NCI-H128 (cell line): Measurements from ENCODE around the gene DDT.
"Not testable (repeated sequence)": the region's sequence is repeated elsewhere in the genome, so short reads cannot be mapped to it uniquely, and the experiment has no call there.

Experiments
- DNase-seq: peaks from one replicate; lab custom pipeline; 2025; ENCODE audit not compliant: unreplicated experiment; lab: John Stamatoyannopoulos, UW

The DDT gene

DNA sequence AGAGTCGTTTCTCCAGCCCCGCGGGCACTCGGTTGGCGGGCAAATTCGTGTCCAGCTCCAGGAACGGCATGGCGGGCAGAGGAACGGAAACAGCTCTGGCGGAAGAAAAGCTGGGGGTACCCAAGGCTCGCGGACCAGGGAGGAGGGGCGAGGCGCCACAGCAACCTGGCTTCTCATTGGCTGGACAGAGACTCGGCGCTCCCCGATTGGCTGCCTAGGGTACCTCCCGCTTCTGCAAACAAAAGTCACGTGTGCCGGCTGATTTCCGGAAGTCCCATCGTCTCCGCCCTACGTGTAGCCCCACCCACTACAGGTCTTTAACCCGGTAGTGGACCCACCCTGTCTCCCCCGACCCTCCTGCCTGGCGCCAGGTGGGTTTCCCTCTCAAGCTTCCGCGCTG is at the start of gene DDT:
Gene DDT, minus strand, starts transcription at position 97 of the 400 bp plus-strand sequence. Its CDS starts 27 bp downstream, at position 70.
- not testable (repeated sequence) for DNase-seq

DNA sequence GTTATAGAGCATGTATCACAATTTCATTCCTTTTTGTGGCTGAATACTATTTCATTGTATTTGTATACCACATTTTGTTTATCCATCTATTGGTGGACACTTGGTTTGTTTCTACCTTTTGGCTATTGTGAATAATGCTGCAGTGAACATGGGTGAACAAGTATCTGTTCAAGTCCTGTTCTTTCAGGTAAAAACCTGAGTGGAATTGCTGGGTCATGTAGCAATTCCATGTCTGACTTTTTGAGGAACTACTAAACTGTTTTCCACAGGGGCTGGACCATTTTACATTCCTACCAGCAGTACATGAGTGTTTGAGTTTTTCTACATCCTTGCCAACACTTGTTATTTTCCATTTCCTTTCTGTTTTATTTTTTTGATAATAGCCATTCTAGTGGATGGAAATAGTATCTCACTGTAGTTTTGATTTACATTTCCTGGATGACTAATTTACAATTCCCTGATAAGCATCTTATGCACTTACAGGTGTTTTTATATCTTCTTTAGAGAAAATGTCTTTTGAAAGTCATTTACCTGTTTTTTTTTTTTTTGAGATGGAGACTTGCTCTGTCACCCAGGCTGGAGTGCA is 49.1 kb upstream of the DDT start:
- DNase-seq, result no peak

DNA sequence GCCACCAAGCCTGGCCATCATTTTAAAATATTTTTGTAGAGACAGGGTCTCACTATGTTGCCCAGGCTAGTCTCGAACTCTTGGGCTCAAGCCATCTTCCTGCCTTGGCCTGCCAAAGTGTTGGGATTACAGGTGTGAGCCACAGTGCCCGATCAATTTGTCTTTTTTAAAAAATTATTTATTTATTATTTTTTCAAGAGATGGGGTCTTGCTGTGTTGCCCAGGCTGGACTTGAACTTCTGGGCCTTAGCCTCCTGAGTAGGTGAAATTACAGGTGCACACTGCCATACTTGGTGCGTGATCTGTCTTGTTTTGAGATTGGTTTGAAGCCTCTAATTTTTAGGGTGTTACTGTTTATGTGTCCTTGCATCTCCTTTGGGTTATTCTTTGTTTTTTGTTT is 47.1 kb upstream of the DDT start:
- DNase-seq, result no peak

DNA sequence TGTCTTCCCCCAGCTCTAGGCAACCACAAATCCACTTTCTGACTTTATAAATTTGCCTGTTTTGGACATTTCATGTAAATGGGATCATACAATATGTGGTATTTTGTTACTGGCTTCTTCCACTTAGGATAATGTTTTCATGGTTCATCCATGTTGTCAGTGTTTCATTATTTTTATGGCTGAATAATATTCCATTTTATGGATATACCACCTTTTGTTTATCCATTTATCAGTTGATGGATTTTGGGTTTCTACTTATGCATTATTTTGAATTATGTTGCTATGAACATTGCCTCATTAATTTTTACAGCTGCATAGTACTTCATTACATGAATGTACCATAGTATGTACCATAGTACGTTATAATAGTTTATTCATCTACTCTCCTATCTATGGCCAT is 41.9 kb upstream of the DDT start:
- no peak for DNase-seq

DNA sequence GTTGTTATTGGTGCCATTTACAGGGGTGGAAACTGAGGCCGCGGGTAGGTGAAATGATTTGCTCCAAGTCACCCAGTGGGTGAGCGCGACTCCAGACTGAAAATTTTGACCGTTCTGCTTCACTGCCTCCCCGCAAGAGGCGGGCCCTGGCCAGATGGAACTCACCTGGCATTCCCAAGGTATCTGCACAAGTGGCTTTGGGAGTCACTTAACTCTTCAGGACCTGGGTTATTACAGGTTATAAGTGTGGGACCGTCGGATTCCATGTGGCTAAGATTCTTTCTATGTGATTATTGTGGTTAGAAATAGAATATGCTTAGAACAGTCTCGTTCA is 37.5 kb upstream of the DDT start:
- no peak for DNase-seq

DNA sequence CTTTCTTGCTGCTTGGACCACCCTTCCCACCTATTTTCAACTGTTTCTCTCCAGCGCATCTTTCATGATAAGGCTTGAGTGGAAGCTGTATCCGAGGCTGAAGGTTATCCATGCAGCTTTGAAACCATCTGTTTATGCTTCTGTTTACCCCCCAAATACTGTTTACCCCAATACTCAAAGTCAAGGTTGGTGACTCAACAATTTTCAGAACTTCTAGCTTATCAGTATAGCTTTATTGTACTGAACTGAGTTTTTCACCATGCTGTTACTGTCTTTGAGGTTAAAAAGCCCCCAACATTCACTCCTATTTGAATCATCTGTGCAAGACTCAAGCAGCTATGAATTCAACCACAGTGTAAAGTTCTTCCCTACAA is 35.8 kb upstream of the DDT start:
- DNase-seq, result no peak

DNA sequence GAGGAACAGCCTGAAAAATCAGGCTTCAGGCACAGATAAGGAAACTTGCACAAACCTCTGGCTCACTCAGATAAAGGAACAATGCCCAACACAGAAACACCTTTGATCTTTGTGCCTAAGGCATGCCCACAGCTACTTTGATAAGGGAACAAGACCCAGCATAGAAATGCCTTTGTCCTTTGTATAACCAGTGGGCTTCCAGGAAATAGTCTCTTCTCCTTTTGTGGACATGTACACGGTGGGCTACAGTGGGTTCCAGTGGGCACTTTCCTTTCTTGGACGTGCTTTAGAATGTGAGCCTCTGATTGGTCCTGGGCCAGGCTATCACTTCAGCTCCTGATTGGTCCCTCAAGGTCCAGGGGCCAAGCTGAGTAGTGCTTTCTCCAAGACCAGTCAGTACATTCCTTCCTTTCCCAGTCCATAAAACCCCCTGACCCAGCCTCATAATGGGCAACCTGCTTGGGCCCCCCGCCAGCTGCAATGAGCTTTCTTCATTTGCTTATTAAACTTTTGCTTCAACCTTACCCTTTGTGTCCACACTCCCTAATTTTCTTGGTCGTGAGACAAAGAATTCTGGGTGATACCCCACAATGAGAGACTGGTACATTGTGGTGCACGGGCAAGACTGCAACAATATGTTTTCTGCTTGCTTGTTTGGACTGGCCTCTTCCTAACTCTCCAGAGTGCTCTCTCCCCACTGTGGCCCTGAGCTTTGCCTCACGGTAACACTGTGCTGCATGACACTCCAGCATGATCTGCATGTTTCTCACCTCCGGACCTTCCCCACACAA is 35.2 kb upstream of the DDT start:
- DNase-seq, result no peak

DNA sequence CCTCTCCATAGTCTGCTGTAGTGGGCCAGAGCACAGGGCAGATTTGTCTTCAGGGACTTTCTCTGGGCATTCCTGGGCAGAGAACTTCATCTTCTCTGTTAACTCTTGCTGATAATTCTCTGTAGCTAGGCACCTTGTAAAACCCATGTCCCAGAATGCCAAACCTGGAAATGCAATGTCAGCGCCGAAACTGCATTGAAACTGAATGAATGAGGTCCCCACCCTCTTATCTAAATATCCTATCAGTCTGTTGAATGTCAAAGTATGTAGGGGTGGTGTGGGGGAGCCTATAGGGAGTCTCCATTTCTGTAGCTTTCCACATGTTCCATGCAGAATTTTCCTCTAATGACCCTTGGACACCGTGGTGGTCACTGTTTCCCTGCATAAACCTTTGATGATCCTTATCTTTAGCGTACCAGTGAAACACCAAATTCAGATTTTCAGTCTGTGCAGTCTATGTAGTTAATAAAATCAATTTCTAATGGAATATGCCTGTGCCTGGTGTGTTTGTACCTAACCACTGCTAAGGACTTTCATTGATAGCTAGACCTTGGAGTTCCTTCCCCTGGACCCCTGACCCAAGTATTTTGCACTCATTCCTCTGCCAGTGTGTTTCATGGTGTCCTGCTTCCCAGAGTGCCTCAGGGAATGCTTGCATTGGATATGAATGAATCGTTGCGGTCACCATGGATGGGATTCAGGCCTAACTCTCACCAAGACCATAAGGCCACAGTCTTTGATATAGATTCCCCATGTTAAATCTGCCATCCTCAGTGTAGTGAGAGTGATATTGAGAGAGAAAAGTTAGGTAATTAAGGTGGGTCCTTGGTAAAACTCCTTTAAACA is 34.4 kb upstream of the DDT start:
- no peak for DNase-seq

DNA sequence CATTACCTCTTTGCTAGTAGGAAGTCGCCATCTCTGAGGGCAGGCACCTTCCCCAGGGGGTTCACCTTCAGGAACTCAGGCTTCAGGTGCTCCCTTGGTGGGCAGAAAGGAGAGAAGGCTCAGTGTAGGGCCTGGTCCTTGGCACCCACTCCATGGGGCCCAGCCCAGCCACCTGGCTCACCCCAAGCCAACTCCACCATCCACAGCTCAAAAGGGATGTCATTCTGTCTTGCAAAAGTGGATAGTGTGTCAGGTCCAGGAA is 33.7 kb upstream of the DDT start:
- DNase-seq, result no peak

DNA sequence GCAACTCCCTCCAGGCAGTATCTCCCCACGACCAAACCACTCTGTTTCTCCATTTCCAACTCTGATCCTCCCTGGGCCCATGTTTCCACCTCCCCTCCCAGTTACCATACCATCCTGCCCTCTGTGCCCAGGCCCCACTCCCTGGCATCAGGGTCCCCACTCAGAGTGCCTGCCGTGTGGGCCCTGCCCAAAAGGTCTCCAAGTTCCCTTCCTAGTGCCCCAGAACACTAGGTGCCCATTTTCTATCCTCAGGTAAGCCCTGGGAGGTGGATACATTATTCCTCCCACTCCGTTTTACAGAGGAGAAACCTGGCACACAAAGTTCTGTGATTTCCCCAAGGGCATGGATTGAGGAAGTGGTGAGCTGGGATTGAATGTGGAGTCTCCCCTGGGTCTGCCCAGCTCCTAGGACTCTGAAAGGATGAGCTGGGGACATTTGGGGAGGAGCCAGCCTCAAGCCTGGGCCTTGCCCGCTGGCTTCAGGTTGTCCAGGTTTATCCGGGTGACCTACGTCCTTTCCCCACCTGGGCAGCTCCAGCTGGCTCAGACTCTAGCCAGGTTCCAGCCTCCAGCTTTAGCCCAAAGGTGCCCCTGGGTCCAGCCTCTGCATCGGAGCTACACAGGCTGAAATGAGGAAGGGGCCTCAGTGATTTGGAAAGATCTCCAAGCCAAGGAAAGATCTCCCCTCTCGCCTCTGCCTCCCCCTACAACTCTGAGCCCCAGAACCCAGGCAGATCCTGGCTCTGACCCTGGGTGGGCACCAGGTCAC is 33.2 kb upstream of the DDT start:
- DNase-seq, result no peak

DNA sequence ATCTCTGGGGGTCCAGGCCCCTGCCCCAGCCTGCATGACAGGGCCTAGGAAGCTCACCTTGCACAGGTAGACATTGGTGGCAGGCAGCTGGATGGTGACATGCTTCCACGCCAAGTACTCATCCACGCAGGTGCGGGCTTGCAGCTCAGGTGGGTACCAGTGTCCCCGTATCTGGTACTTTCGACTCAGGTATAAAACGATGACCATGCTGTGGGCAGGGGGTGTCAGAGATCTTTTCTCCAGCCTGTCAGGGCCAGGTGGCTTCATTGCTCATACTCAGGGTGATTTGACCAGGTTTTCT is 32.6 kb upstream of the DDT start:
- no peak for DNase-seq

DNA sequence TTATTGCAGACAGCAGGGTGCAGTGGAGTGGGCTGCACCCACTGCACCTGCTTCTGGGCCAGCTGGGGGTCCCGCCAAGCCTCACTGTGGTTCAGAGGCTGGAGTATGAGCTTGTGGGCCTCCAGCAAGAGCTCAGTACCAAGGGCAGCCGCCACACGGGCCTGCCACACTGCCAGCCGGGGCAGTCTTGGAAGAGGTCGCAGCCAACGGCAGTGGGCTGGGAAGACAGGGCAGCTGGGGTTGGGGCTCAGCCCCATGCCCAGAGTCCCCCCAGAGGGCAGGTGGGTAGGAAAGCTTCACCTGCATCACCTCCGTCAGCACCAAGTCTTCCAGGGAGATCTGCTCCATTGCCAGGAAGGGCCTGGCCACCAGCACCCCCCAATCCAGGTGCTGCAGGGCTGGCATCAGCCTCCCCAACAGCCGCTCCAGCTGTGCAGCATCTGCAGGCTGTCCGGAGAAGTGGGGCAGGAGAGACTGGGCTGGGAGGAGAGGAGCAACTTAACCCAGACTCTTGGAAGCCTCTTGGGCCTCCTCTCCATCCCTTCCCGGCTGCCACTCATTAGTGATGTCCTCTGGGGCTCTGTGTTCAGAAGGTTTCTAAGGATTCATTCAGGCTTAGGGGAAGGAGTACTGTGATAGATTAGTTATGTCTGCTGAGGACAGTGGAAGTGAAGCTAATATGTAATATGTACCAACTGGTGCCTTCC is 32.1 kb upstream of the DDT start:
- DNase-seq, result no peak

DNA sequence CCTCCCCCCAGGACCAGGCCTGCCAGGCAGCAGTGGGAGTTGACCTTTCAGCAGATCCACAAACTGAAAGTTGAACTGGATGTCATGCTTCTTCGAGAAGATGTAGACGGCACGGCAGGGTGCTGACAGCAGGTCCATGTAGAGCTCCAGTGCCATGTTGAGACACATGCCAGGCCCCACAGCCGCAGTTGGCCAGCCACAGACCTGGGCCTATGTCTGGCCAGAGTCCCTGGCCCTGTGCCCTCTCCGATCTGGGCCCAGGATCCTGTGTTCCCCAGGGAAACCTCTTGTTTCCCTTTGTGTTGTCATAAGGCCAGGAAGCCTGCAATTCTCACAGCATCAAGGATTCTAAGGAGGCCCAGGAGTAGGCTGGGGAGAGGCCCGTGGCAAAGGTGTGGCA is 31.0 kb upstream of the DDT start, which contains the start of gene GSTT4:
Gene GSTT4, minus strand, starts transcription at position 253 of the 400 bp plus-strand sequence. Its CDS starts 97 bp downstream, at position 156.
- no peak for DNase-seq

DNA sequence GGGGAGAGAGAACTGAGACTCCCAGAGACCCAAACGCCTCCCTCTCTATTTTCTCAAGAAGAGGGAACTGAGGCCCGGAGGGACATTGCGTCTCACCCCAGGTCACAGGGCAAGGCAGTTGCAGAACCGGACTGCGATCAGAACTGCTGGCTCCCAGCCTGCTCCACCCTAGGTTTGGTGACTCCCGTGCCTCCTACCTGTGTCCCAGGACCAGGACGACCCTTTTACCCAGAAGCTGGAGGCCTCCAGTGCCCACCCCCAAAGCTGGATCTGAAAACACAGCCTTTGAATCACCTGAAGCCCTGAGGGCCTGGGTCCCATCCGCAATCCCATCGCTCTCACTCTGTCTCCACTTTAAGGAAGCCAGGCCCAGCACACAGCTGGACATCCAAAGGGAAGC is 29.6 kb upstream of the DDT start:
- DNase-seq, result no peak

DNA sequence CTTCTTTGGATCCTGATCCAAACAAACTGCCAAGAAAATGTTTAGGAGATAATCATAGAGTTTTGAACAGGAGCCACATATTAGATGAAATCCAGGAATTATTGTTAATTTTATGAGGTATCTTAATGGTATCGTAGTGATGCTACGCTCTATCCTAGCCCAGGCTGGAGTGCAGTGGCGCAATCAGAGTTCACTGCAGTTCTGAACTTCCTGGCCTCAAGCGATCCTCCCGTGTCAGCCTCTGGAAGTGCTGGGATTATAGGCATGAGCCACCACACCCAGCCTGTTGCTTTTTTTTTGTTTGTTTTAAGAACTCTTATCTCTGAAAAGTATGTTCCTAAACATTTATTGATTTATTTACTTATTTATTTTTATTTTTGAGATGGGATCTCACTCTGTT is 28.6 kb upstream of the DDT start:
- DNase-seq, result no peak

DNA sequence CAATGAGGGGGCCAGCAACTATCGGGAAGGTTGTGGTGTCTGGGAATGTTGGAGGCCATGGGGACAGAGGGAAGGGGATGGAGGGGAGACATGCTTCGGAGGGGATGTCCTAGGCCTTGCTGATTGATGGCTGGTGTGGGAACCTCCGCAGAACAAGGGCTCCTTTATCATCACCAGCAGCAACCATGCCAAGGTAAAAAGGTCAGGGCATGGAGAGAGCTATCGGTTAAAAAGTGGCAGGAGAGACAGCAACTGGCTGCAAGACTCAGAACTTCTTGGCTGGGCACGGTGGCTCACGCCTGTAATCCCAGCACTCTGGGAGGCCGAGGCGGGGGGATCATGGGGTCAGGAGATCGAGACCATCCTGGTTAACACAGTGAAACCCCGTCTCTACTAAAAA is 28.0 kb upstream of the DDT start:
- DNase-seq, result no peak

DNA sequence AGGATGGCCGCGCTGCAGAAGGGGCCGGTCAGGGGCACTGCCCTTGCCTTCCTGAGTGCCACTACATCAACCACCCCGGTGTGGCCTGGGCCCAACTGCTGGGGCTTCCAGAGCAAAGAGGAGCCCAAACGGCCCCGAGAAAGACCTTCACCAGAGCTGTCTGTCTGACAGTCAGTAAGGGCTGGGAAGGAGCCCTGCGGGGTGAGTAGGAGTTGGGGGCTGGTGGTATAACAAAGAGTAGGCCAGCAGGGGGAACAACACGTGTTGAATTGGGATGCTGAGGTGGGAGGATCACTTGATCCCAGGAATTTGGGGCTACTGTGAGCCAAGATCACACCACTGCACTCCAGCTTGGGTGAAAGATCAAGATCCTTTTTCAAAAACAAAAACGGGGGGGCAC is 27.1 kb upstream of the DDT start:
- no peak for DNase-seq

DNA sequence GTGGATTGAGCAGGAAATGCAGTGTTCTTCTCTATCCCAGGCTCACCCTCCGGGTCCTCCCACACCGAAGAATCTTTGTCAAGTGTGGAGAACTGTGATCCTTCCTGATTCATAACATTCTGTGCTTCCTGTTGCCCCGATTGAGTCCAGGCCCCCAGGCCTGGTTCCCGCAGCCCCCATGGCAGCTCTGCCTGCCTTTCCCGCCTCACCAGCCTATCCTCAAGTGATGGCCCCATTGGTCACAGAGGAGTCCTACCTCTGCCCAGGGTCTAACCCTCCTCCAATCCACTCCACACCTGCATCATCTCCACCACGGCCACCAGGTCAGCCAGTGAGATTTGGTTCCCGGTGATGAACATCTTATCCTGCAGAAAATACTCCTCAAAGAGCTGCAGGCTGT is 25.5 kb upstream of the DDT start:
- DNase-seq, result not testable (repeated sequence)

DNA sequence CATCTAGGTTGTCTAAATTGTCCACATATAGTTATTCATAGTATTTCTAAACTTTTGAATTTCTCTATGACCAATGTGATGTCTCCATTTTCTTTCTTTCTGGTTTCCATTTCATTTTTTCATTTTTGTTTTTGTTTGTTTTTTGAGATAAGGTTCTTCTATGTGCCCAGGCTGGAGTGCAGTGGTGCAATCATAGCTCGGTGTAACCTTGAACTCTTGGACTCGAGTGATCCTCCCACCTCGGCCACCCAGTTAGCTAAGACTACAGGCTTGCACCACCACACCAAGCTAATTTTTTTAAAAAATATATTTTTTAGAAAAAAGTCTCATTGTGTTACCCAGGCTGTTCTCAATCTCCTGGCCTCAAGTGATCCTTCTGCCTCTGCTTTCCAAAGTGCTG is 22.9 kb upstream of the DDT start:
- no peak for DNase-seq

DNA sequence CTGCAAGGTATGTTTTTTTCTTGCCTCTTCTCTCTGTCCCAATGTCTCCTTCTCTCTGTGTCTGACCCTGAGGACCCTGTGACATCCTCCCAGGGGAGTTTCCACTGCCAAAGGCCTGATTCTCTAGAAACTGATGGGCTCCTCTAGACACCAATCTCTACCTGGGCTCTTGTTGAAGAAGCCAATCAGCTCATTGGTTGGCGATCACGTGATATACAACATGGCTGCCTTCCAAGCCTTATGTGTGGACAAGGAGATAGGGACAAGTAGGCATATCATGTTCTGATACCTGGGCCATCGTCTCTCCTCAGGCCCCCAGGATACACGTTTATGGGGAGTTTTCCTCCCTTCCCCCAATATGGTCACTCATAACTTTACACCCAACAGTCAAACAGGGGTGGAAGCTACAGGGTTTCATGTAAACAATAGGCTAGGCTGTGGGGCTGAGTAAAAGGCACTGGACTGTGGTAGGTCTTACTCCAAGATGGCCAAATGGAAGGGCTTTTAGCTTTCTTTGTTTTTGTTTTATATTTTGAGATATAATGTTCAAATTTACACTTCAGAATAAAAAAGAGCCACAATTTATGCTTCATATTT is 19.4 kb upstream of the DDT start:
- DNase-seq, result not testable (repeated sequence)

DNA sequence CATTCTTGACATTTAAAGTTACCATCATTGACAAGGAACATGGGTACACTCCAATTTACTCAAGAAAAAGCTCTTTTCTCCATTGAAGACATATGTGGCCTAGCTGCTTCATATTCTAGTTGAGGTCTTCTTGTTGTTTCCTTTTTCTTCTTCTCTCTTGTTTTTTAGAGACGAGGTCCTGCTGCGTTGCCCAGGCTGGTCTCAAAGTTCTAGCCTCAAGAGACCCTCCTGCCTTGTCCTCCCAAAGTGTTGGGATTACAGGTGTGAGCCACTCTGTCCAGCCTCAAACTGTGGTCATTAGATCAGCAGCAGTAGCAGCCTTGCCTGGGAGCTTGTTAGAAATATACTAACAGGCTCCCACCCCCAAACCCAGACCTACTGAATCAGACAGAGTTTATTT is 18.8 kb upstream of the DDT start:
- DNase-seq, result not testable (repeated sequence)
